Testis (tissue), 2 donors: Measurements from ENCODE around the gene HYDIN.
"Not testable (repeated sequence)": the region's sequence is repeated elsewhere in the genome, so short reads cannot be mapped to it uniquely, and the experiment has no call there.

Experiments used
- CTCF ChIP-seq, 3 experiments: fragments of 450-650 bp in 2 of 3; fragments of 200-600 bp in 1 of 3; sonication (generic) in 1 of 3; IDR thresholded peaks; one replicate each; pipeline ENCODE4 v1.5.1; 2016 to 2019; ENCODE audit warnings: antibody characterized with exemption in 3 of 3, mild to moderate bottlenecking in 2 of 3, moderate library complexity in 1 of 3
- POLR2A ChIP-seq: fragments of 450-650 bp; IDR thresholded peaks from one replicate; pipeline ENCODE4 v1.6.1; 2017; ENCODE audit warnings: antibody characterized with exemption, mild to moderate bottlenecking, moderate library complexity

GRCh38 chr16:70861996-70862395 lies 368.5 kb downstream of the HYDIN start:
- TF ChIP-seq CTCF (IDR thresholded peaks at IDR 0.05); POLR2A: not testable (repeated sequence)
